ENCODE results near the gene MXRA5. TPM values are rescaled to one million over a fixed set of nuclear protein-coding genes. Genes with fewer than 3 reads are reported as not detected.

MXRA5 gene
- total and polyA plus RNA-seq, 12 donors = 0.97 to 171 (median 14.0) TPM

GRCh38 chrX:3271183-3271833, 75.1 kb downstream of the MXRA5 start:
- Histone ChIP-seq H3K27me3 (no peaks in the 10 kb centered on the region), H3K36me3 (replicated peaks in 1 of 2) (no peaks in the 10 kb centered on the region), H3K4me1 (replicated peaks in 1 of 2) (peaks cover 0 to 2% of the 10 kb centered on the region in 2 donors), H3K4me3 (no peak overlapping the region), H3K9me3 (replicated peaks in 1 of 3) (no peaks in the 10 kb centered on the region), H3K27ac (peak overlapping the region in 1 of 5 donors; percentile 40)
- DNase-seq = no peak
- intact Hi-C loops (cut with DNase I) = no loop called here
- WGBS, 4 donors = 8 to 17% (median 14%) methylated on average over 10 to 12 of the region's 12 CpGs
- no peak for TF ChIP-seq POLR2A (IDR thresholded peaks at IDR 0.05)
- TF ChIP-seq CTCF (IDR thresholded peaks at IDR 0.05) = no peak

GRCh38 chrX:3268829-3269228, 77.6 kb downstream of the MXRA5 start:
- H3K4me3 ChIP-seq = no peak overlapping the region
- H3K9me3 ChIP-seq (replicated peaks in 1 of 3) = no peaks in the 10 kb centered on the region
- peaks cover 0 to 2% of the 10 kb centered on the region in 2 donors for H3K4me1 ChIP-seq (replicated peaks in 1 of 2)
- H3K27me3 ChIP-seq = no peaks in the 10 kb centered on the region
- H3K36me3 ChIP-seq (replicated peaks in 1 of 2) = no peaks in the 10 kb centered on the region
- no peak for DNase-seq
- intact Hi-C loops (cut with DNase I) = no loop called here
- WGBS, 4 donors = 56 to 69% (median 62%) methylated on average over 3 of the region's 3 CpGs
- TF ChIP-seq CTCF (IDR thresholded peaks at IDR 0.05) = no peak
- TF ChIP-seq POLR2A (IDR thresholded peaks at IDR 0.05) = no peak
- H3K27ac ChIP-seq = no peak overlapping the region

GRCh38 chrX:3263681-3264126, 82.7 kb downstream of the MXRA5 start:
- peak in 1 of 7 donors; percentile 26 for DNase-seq
- no peaks in the 10 kb centered on the region for H3K27me3 ChIP-seq
- WGBS, 4 donors = 23 to 46% (median 31%) methylated on average over 2 of the region's 2 CpGs
- TF ChIP-seq CTCF (IDR thresholded peaks at IDR 0.05) = no peak
- TF ChIP-seq POLR2A (IDR thresholded peaks at IDR 0.05) = no peak
- peaks cover 0 to 7% of the 10 kb centered on the region in 2 donors for H3K4me1 ChIP-seq (replicated peaks in 1 of 2)
- H3K9me3 ChIP-seq (replicated peaks in 1 of 3) = peaks cover 0 to 4% (median 0%) of the 10 kb centered on the region in 3 donors
- peak overlapping the region in 3 of 5 donors; percentile 30 to 46 (median 42) for H3K27ac ChIP-seq
- intact Hi-C loops (cut with DNase I) = no loop called here
- no peak overlapping the region for H3K4me3 ChIP-seq
- H3K36me3 ChIP-seq (replicated peaks in 1 of 2) = no peaks in the 10 kb centered on the region

- peak in 1 of 2 donors; percentile 54 for TF ChIP-seq POLR2A (IDR thresholded peaks at IDR 0.05)
- no peak for TF ChIP-seq CTCF (IDR thresholded peaks at IDR 0.05)
- Histone ChIP-seq H3K36me3 (replicated peaks in 1 of 2) (no peaks in the 10 kb centered on the region), H3K4me1 (replicated peaks in 1 of 2) (peaks cover 0 to 7% of the 10 kb centered on the region in 2 donors), H3K9me3 (replicated peaks in 1 of 3) (peaks cover 0 to 4% (median 0%) of the 10 kb centered on the region in 3 donors), H3K27me3 (no peaks in the 10 kb centered on the region), H3K4me3 (no peak overlapping the region), H3K27ac (peak overlapping the region in 4 of 5 donors; percentile 30 to 68 (median 44))
- intact Hi-C loops (cut with DNase I) = no loop called here
- DNase-seq = peak; percentile 19 to 60 (median 50)
- WGBS, 4 donors = 29 to 59% (median 53%) methylated on average over 1 of the region's 1 CpG
These were observed 83.6 kb downstream of the MXRA5 start for GRCh38 chrX:3262901-3263300.

Measured in adrenal gland (tissue), 12 donors.